MM.1S (cell line): ENCODE data around the gene PLA2R1.

Source experiments
- DNase-seq: peaks from one replicate; pipeline ENCODE4 v3.0.0-alpha.2; 2015
- H2AFZ ChIP-seq: fragments of 300-600 bp; sonication (generic); 2 replicates; pipeline ENCODE4 v1.6.0; 2016; ENCODE audit warnings: antibody characterized with exemption, low read length
- H3F3A ChIP-seq: fragments of 300-600 bp; sonication (generic); 2 replicates; pipeline ENCODE4 v1.6.1; 2016; ENCODE audit warnings: mild to moderate bottlenecking, antibody characterized with exemption, low read length, moderate library complexity, mixed read lengths; ENCODE audit not compliant: insufficient read depth
- H3K27ac ChIP-seq: fragments of 300-600 bp; sonication (generic); 2 replicates; pipeline ENCODE4 v1.5.1; 2016; ENCODE audit warnings: mild to moderate bottlenecking, low read length
- H3K27me3 ChIP-seq: fragments of 300-600 bp; sonication (generic); replicated peaks from 2 replicates; pipeline ENCODE4 v1.6.0; 2016; ENCODE audit warnings: low read length; ENCODE audit not compliant: insufficient read depth
- H3K36me3 ChIP-seq: fragments of 300-600 bp; sonication (generic); replicated peaks from 2 replicates; pipeline ENCODE4 v1.6.1; 2016; ENCODE audit warnings: mild to moderate bottlenecking, low read length, mixed read lengths; ENCODE audit not compliant: insufficient read depth
- H3K4me1 ChIP-seq: fragments of 300-600 bp; sonication (generic); 2 replicates; pipeline ENCODE4 v1.6.1; 2016; ENCODE audit warnings: low read length, mixed read lengths
- H3K4me2 ChIP-seq: fragments of 300-600 bp; sonication (generic); 2 replicates; pipeline ENCODE4 v1.6.0; 2016; ENCODE audit warnings: low read depth, low read length
- H3K4me3 ChIP-seq: fragments of 300-600 bp; sonication (generic); 2 replicates; pipeline ENCODE4 v1.5.1; 2016; ENCODE audit warnings: low read length, mixed read lengths
- H3K79me2 ChIP-seq: fragments of 300-600 bp; sonication (generic); 2 replicates; pipeline ENCODE4 v1.6.1; 2016; ENCODE audit warnings: mixed run types, low read length, mixed read lengths
- H3K9ac ChIP-seq: fragments of 300-600 bp; sonication (generic); 2 replicates; pipeline ENCODE4 v1.6.1; 2016; ENCODE audit warnings: low read length, mixed read lengths
- H3K9me2 ChIP-seq: fragments of 300-600 bp; sonication (generic); replicated peaks from 2 replicates; pipeline ENCODE4 v1.6.1; 2016; ENCODE audit warnings: mild to moderate bottlenecking, low read length, mixed read lengths; ENCODE audit not compliant: insufficient read depth
- H3K9me3 ChIP-seq: fragments of 300-600 bp; sonication (generic); replicated peaks from 2 replicates; pipeline ENCODE4 v1.6.1; 2016; ENCODE audit warnings: mild to moderate bottlenecking, low read length, mixed read lengths; ENCODE audit not compliant: insufficient read depth
- H4K20me1 ChIP-seq: fragments of 300-600 bp; sonication (generic); 2 replicates; pipeline ENCODE4 v1.6.1; 2016; ENCODE audit warnings: mild to moderate bottlenecking, low read length, moderate library complexity, mixed read lengths; ENCODE audit not compliant: insufficient read depth
- EZH2 ChIP-seq: fragments of 300-600 bp; sonication (generic); optimal IDR thresholded peaks from 2 replicates; pipeline ENCODE3; 2017; ENCODE audit warnings: low read depth, mild to moderate bottlenecking, antibody characterized with exemption, low read length, mixed read lengths
- EZH2phosphoT487 ChIP-seq: fragments of 300-600 bp; sonication (generic); IDR thresholded peaks from 2 replicates; pipeline ENCODE4 v1.6.1; 2018; ENCODE audit warnings: antibody characterized with exemption, low read length
- TF ChIP-seq, protein P1 (sequence below): fragments of 300-600 bp; sonication (generic); IDR thresholded peaks from 2 replicates; pipeline ENCODE4 v1.5.1; 2016; ENCODE audit warnings: antibody characterized with exemption, low read length, mixed read lengths

Gene PLA2R1

DNA sequence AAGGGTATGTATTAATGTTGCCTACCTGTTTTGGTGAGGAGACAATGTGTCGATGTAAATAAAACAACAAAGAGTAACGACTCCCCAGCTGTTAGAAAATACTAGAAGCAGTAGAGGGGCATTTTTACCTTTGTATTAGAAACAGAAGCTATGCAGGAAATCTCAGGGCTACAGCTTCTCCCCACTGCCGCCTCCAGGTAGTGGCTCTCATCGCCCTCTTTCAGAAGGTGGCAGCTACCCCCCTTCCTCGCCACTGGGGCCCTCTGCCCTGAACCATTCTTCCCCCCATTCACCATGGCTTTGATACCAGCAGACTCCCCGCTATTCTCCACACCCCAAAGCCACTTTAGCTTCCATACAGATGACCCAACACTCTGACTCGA lies 6.7 kb downstream of the PLA2R1 start:
- no peaks in the 10 kb centered on the region for H3K9me3 ChIP-seq

DNA sequence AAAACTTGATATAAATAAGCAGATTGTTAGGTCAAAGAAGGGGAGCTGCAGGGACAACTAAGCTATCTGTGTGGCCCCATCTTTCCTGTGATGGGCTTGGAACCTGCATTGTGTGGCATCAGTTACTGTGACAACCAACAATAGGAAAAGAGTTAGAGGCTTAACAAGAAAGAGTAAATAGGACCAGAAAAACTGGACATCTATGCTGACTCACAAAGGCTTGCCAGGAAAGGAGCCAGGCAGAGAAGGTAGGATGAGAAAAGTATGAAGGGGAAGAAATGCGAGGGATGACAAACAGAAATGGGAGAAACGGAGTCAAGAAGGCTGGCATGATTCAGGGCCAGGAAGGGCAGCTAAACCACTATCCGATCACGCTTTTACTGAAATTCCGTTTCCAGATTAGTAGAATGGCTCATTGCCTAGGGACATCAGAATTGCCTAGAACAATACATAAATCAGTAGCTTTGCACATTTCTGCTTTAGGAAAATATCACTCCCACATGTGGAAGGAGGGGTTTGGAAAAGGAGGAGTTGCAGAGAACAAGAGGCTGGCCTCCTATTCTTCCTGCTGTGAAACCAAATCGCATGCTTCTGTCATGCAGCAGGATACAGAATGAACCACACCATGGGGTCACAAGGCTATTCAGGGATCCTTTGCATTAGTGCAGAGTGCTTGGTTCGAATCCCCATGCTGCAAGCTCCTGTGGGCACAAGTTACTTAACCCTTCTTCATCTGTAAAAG lies 7.3 kb downstream of the PLA2R1 start:
- no peak overlapping the region for H2AFZ ChIP-seq

More for the DNA sequence above, 6.7 kb downstream of the PLA2R1 start:
- no peaks in the 10 kb centered on the region for H4K20me1 ChIP-seq
- no peak overlapping the region for H3K4me3 ChIP-seq
- no peak overlapping the region for H3K27ac ChIP-seq
- no peaks in the 10 kb centered on the region for H3K36me3 ChIP-seq
- TF ChIP-seq EZH2 (no peak), EZH2phosphoT487 (no peak)
- TF ChIP-seq, protein P1, sequence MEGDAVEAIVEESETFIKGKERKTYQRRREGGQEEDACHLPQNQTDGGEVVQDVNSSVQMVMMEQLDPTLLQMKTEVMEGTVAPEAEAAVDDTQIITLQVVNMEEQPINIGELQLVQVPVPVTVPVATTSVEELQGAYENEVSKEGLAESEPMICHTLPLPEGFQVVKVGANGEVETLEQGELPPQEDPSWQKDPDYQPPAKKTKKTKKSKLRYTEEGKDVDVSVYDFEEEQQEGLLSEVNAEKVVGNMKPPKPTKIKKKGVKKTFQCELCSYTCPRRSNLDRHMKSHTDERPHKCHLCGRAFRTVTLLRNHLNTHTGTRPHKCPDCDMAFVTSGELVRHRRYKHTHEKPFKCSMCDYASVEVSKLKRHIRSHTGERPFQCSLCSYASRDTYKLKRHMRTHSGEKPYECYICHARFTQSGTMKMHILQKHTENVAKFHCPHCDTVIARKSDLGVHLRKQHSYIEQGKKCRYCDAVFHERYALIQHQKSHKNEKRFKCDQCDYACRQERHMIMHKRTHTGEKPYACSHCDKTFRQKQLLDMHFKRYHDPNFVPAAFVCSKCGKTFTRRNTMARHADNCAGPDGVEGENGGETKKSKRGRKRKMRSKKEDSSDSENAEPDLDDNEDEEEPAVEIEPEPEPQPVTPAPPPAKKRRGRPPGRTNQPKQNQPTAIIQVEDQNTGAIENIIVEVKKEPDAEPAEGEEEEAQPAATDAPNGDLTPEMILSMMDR: no peak
- H3K9ac ChIP-seq: no peak overlapping the region
- H2AFZ ChIP-seq: no peak overlapping the region
- no peaks in the 10 kb centered on the region for H3K27me3 ChIP-seq
- no peaks in the 10 kb centered on the region for H3K79me2 ChIP-seq
- no peaks in the 10 kb centered on the region for H3K9me2 ChIP-seq
- no peak overlapping the region for H3K4me2 ChIP-seq
- DNase-seq: no peak
- no peaks in the 10 kb centered on the region for H3K4me1 ChIP-seq
- no peaks in the 10 kb centered on the region for H3F3A ChIP-seq

DNA sequence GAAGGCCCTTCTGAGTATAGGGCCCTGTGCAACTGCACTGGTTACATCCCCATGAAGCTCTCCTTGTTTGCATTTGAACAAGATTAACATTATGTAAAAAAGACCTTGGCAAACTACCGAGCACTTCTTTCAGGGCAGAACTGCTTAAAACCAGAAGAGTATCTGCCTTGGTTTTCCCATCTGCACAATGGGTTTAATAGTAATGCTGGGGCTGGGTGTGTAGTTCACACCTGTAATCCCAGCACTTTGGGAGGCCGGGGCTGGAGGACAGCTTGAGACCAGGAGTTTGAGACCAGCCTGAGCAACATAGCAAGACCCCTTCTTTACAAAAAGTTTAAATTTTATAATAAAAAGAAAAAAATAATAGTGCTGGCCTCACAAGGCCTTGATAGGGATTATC lies 8.5 kb downstream of the PLA2R1 start:
- Histone ChIP-seq H3K4me2 (no peak overlapping the region), H3K9me3 (no peaks in the 10 kb centered on the region), H3K36me3 (no peaks in the 10 kb centered on the region), H3F3A (no peaks in the 10 kb centered on the region), H3K9me2 (no peaks in the 10 kb centered on the region), H2AFZ (no peak overlapping the region), H3K4me1 (no peaks in the 10 kb centered on the region), H3K4me3 (no peak overlapping the region), H3K27ac (no peak overlapping the region), H3K9ac (no peak overlapping the region), H3K27me3 (no peaks in the 10 kb centered on the region), H4K20me1 (no peaks in the 10 kb centered on the region), H3K79me2 (no peaks in the 10 kb centered on the region)
- no peak for DNase-seq
- TF ChIP-seq EZH2phosphoT487 (no peak), EZH2 (no peak)
- TF ChIP-seq, protein P1: no peak

More for the DNA sequence above, 7.3 kb downstream of the PLA2R1 start:
- TF ChIP-seq, protein P1: no peak
- no peak for TF ChIP-seq EZH2
- no peak for TF ChIP-seq EZH2phosphoT487
- H3K27me3 ChIP-seq: no peaks in the 10 kb centered on the region
- no peaks in the 10 kb centered on the region for H3F3A ChIP-seq
- no peaks in the 10 kb centered on the region for H4K20me1 ChIP-seq
- no peak for DNase-seq
- H3K27ac ChIP-seq: no peak overlapping the region
- H3K9me2 ChIP-seq: no peaks in the 10 kb centered on the region
- no peaks in the 10 kb centered on the region for H3K36me3 ChIP-seq
- no peaks in the 10 kb centered on the region for H3K9me3 ChIP-seq
- H3K9ac ChIP-seq: no peak overlapping the region
- H3K79me2 ChIP-seq: no peaks in the 10 kb centered on the region
- no peaks in the 10 kb centered on the region for H3K4me1 ChIP-seq
- H3K4me2 ChIP-seq: no peak overlapping the region
- H3K4me3 ChIP-seq: no peak overlapping the region
